Naive thymus-derived CD8-positive, alpha-beta T cell (primary cell): Measurements from ENCODE around the gene KLK5. TPM values are rescaled to one million over a fixed set of nuclear protein-coding genes. Genes with fewer than 3 reads are reported as not detected.
"Not testable (repeated sequence)": the region's sequence is repeated elsewhere in the genome, so short reads cannot be mapped to it uniquely, and the experiment has no call there.

Experiments used
- ATAC-seq, 2 donors: fragments of 150-1000 bp; cut with Tn5 transposase in 1 of 2; sonication (Bioruptor Pico), chemical (Tn5 transposase) in 1 of 2; 1 replicate in 1 of 2; 2 replicates in 1 of 2; pipeline ENCODE4 v1.10.0; 2021; ENCODE audit warnings: mild to moderate bottlenecking in 2 of 2, moderate library complexity in 2 of 2
- POLR2A ChIA-PET: fragments of 350-600 bp; sonication (Branson Sonifier 250); formaldehyde crosslinking; loops from one replicate; lab custom pipeline; 2021; ENCODE audit warnings: antibody characterized with exemption; lab: Charles Lee
- DNase-seq, 10 donors: peaks; one replicate each; pipeline versions ENCODE4 v3.0.0 to v3.0.0-alpha.2; 2020 to 2022
- H3K27ac Mint-ChIP-seq, 10 donors: one replicate each; pipeline ENCODE4 v1.8.0; 2020 to 2022; ENCODE audit warnings: mild to moderate bottlenecking in 10 of 10, mixed read lengths in 10 of 10, moderate library complexity in 4 of 10, inconsistent platforms in 1 of 10
- H3K27me3 Mint-ChIP-seq, 5 donors: one replicate each; pipeline ENCODE4 v1.8.0; 2021 to 2022; ENCODE audit warnings: mixed read lengths in 5 of 5
- H3K36me3 Mint-ChIP-seq, 3 donors: one replicate each; pipeline ENCODE4 v1.8.0; 2020 to 2022; ENCODE audit warnings: mixed read lengths in 3 of 3, mild to moderate bottlenecking in 2 of 3, inconsistent platforms in 1 of 3
- H3K4me1 Mint-ChIP-seq, 4 donors: one replicate each; pipeline ENCODE4 v1.8.0; 2021 to 2022; ENCODE audit warnings: mixed read lengths in 4 of 4
- H3K4me3 Mint-ChIP-seq, 10 donors: one replicate each; pipeline ENCODE4 v1.8.0; 2020 to 2022; ENCODE audit warnings: mild to moderate bottlenecking in 10 of 10, mixed read lengths in 10 of 10, moderate library complexity in 6 of 10, inconsistent platforms in 1 of 10
- H3K9me3 Mint-ChIP-seq, 9 donors: one replicate each; pipeline ENCODE4 v1.8.0; 2020 to 2022; ENCODE audit warnings: mixed read lengths in 9 of 9, mild to moderate bottlenecking in 3 of 9, inconsistent platforms in 1 of 9, moderate library complexity in 1 of 9
- polyA plus RNA-seq, 3 donors: library from polyadenylated mRNA; unstranded; fragments of 300-500 nt; fragmentation: Illumina TruSeq; gene quantifications; one replicate each; pipeline ENCODE4 v1.2.3, GENCODE V29; 2021
- total RNA-seq, 8 experiments: library from RNA in 2 of 8; stranded (reverse) in 2 of 8; gene quantifications; one replicate each; pipeline ENCODE4 v1.2.3 and lab custom pipeline; 2021 to 2026

The KLK5 gene
- total and polyA plus RNA-seq, 5 experiments from 2014 or later = not detected

- H3K4me3 Mint-ChIP-seq, DNase-seq, POLR2A ChIA-PET, ATAC-seq, H3K4me1 Mint-ChIP-seq, H3K36me3 Mint-ChIP-seq: not testable (repeated sequence)
- Mint-ChIP-seq H3K27me3 (peaks cover 19 to 58% (median 40%) of the 10 kb centered on the region in 5 donors), H3K9me3 (peaks cover 0 to 33% (median 11%) of the 10 kb centered on the region in 9 donors), H3K27ac (peak overlapping the region in 1 of 10 donors; percentile 57)
These were observed 56.7 kb downstream of the KLK5 start for GRCh38 chr19:50896089-50896590.

DNA sequence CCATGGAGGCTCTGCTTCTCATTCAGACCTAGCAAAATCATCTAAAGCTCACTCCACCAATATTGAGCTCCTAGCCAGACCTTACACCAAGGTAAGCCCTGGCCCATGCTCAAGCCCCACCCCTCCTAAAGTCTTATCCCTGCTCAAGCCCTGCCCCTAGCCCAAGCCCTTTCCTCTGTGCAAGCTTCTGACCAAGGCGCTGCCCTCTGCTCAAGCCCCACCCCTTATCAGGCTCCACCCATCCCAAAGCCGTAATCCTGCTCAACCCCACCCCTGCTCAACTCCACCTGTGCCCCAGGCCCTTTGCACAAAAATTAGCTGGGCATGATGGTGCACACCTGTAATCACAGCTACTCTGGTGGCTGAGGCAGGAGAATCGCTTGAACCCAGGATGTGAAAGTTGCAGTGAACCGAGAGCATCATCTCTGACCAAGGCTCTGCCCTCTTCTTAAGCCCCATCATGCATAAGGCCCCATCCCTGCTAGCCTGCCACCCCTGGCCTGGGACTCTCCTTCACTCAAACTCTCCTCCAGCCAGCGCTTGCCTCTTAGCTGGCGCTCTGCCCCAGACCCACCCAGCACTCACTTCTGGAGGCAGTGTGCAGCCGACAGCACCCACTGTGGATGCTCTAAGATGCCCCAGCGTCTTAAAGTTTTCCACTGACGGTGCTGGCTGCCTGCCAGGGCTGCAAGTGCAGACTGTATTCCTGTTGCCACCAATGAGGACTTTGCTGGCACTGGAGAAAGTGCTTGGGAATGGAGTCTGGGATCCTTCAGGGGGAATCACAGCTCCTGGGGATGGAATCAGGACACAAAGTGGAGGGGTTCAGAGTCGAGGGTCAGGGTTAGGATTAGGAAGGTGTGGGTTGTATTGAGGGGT is 58.1 kb downstream of the KLK5 start:
- Mint-ChIP-seq H3K36me3 (peaks cover 0 to 4% (median 0%) of the 10 kb centered on the region in 3 donors), H3K27me3 (peaks cover 22 to 58% (median 41%) of the 10 kb centered on the region in 5 donors), H3K4me1 (peaks cover 0 to 3% (median 0%) of the 10 kb centered on the region in 4 donors), H3K27ac (no peak overlapping the region), H3K9me3 (peaks cover 0 to 33% (median 11%) of the 10 kb centered on the region in 9 donors), H3K4me3 (no peak overlapping the region)
- DNase-seq = no peak
- POLR2A ChIA-PET = interaction anchor here (0.6 kb wide), 1 partner anchor 9 kb away, joined by 3 read pairs; no protein-coding TSS in a partner anchor
- no peak for ATAC-seq

Other genes with a start within 250 kb of the KLK5 start
- gene SHANK1, start 233.2 kb downstream of the KLK5 start, total RNA-seq = under 1 TPM; 0.26 to 0.30 TPM
- under 1 TPM in 2 of 3 donors, not detected in 1; 0.43 to 0.96 TPM for gene SHANK1, start 233.2 kb downstream of the KLK5 start, polyA plus RNA-seq
- gene CLEC11A, start 229.7 kb downstream of the KLK5 start, total RNA-seq = 10 to 100 TPM; 12.4 to 14.0 TPM
- 10 to 100 TPM in 2 of 3 donors, 1 to 10 TPM in 1; 9.4 to 15.8 (median 11.1) TPM for gene CLEC11A, start 229.7 kb downstream of the KLK5 start, polyA plus RNA-seq
- not detected for gene GPR32, start 182.6 kb downstream of the KLK5 start, total RNA-seq
- gene GPR32, start 182.6 kb downstream of the KLK5 start, polyA plus RNA-seq = not detected
- gene ACP4, start 162.6 kb downstream of the KLK5 start, total RNA-seq = not detected
- gene ACP4, start 162.6 kb downstream of the KLK5 start, polyA plus RNA-seq = under 1 TPM in 1 of 3 donors, not detected in 2; 0.14 TPM
- gene KLK1, start 129.3 kb downstream of the KLK5 start, total RNA-seq = not detected
- gene KLK1, start 129.3 kb downstream of the KLK5 start, polyA plus RNA-seq = not detected
- gene KLK15, start 119.5 kb downstream of the KLK5 start, total RNA-seq = not detected
- not detected for gene KLK15, start 119.5 kb downstream of the KLK5 start, polyA plus RNA-seq
- not detected for gene KLK3, start 98.1 kb downstream of the KLK5 start, total RNA-seq
- not detected for gene KLK3, start 98.1 kb downstream of the KLK5 start, polyA plus RNA-seq
- not detected for gene KLK2, start 79.6 kb downstream of the KLK5 start, total RNA-seq
- gene KLK2, start 79.6 kb downstream of the KLK5 start, polyA plus RNA-seq = not detected
- gene KLK4, start 41.6 kb downstream of the KLK5 start, total RNA-seq = not detected
- gene KLK4, start 41.6 kb downstream of the KLK5 start, polyA plus RNA-seq = not detected
- not detected for gene KLK6, start 16.6 kb upstream of the KLK5 start, total RNA-seq
- gene KLK6, start 16.6 kb upstream of the KLK5 start, polyA plus RNA-seq = not detected
- not detected for gene KLK7, start 30.9 kb upstream of the KLK5 start, total RNA-seq
- gene KLK7, start 30.9 kb upstream of the KLK5 start, polyA plus RNA-seq = not detected
- not detected for gene KLK8, start 48.6 kb upstream of the KLK5 start, total RNA-seq
- not detected for gene KLK8, start 48.6 kb upstream of the KLK5 start, polyA plus RNA-seq
- gene KLK10, start 66.7 kb upstream of the KLK5 start, total RNA-seq = not detected
- gene KLK10, start 66.7 kb upstream of the KLK5 start, polyA plus RNA-seq = not detected
- gene KLK11, start 73.6 kb upstream of the KLK5 start, total RNA-seq = not detected
- not detected for gene KLK11, start 73.6 kb upstream of the KLK5 start, polyA plus RNA-seq
- not detected for gene KLK12, start 82.0 kb upstream of the KLK5 start, total RNA-seq
- not detected for gene KLK12, start 82.0 kb upstream of the KLK5 start, polyA plus RNA-seq
- not detected for gene KLK13, start 112.1 kb upstream of the KLK5 start, total RNA-seq
- not detected for gene KLK13, start 112.1 kb upstream of the KLK5 start, polyA plus RNA-seq
- gene KLK14, start 129.8 kb upstream of the KLK5 start, total RNA-seq = 1 to 10 TPM; 1.1 to 1.5 TPM
- gene KLK14, start 129.8 kb upstream of the KLK5 start, polyA plus RNA-seq = not detected
- gene CTU1, start 155.4 kb upstream of the KLK5 start, total RNA-seq = 10 to 100 TPM in 1 of 2 experiments, 1 to 10 TPM in 1; 10.0 to 10.3 TPM
- 1 to 10 TPM; 2.4 to 9.3 (median 5.4) TPM for gene CTU1, start 155.4 kb upstream of the KLK5 start, polyA plus RNA-seq
- gene SIGLEC9, start 171.9 kb upstream of the KLK5 start, total RNA-seq = 1 to 10 TPM; 1.3 to 2.4 TPM
- 1 to 10 TPM in 1 of 3 donors, under 1 TPM in 2; 0.32 to 1.5 (median 0.83) TPM for gene SIGLEC9, start 171.9 kb upstream of the KLK5 start, polyA plus RNA-seq
- not detected for gene SIGLEC7, start 189.3 kb upstream of the KLK5 start, total RNA-seq
- gene SIGLEC7, start 189.3 kb upstream of the KLK5 start, polyA plus RNA-seq = under 1 TPM in 1 of 3 donors, not detected in 2; 0.68 TPM